ENCODE measurements around the gene FUCA1. TPM values are rescaled to one million over a fixed set of nuclear protein-coding genes. Genes with fewer than 3 reads are reported as not detected.
"Not testable (repeated sequence)": the region's sequence is repeated elsewhere in the genome, so short reads cannot be mapped to it uniquely, and the experiment has no call there.

FUCA1 gene
- total RNA-seq, 1 donor from 2014 or later, result 40.6 TPM

DNA sequence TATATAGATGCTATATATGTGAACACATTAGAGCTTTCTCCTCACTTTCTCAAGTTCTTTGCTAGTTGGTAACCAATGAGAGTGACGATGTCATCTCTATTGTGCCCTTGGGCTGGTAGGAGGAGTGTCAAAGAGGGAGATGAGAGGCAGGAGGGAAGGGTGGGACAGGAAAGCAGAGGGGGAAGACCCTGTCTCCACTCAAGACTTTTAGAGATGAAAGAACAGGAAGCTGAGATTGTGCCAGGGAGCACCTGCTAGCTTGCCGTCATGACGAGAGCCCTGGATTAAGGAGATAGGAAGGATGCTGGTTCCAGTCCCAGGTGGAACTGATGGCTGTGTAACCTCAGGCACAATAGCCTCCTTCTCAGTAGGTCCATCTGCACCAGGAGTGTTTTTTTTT, 28.4 kb upstream of the FUCA1 start:
- DNase-seq (ENCODE audit: low spot score), result no peak

DNA sequence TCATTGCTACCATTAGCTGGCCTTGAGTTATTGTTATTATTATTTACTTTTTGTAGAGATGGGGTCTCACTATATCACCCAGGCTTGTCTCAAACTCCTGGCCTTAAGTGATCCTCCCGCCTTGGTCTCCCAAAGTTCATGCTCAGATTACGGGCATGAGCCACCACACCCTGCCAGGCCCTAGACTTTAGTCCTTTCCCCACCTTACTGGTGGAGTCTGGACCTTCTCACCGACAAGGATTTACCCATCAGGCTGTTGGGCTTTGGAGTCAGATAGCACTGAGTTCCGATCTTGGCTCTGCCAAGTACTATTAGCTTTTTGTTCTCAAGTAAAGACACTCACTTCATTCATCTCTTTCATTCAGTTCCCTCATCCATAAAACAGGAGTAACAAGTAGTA, 27.9 kb upstream of the FUCA1 start:
- DNase-seq (ENCODE audit: low spot score), result no peak

DNA sequence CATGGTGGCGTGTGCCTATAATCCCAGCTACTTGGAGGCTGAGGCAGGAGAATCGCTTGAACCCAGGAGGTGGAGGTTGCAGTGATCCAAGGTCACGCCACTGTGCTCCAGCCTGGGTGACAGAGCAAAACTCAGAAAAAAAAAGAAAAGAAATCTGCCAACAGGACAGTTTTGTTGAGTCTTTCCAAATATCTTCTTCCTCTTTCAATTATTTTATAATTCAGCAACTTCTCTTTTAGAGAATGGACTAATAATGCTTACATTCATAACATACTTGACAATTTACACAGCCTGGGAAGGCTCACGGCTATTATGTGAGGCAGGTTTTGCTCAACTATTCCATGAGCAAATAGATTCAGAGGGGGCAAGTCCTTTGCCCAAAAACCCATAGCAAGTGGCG, 27.0 kb upstream of the FUCA1 start:
- DNase-seq (ENCODE audit: low spot score), result no peak

DNA sequence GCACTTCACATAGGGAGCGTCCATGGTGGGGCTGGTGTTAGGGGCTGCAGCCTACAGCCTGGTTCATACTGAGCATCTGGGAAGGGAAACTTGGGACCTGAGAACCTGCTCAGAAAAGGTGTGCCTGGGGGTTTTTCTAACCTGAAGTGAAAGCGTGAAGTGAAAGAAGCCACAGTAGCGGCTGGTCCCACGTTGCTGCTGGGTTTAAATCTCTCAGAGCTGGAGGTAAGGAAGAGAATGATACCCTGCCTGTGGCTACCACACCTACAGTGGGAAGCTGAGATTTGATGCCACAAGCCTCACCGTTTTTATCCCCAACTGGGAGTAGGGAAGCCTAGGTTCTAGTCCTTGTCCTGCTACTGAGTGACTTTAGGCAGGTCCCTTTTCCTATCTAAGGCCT, 21.0 kb upstream of the FUCA1 start:
- DNase-seq (ENCODE audit: low spot score), result no peak

DNA sequence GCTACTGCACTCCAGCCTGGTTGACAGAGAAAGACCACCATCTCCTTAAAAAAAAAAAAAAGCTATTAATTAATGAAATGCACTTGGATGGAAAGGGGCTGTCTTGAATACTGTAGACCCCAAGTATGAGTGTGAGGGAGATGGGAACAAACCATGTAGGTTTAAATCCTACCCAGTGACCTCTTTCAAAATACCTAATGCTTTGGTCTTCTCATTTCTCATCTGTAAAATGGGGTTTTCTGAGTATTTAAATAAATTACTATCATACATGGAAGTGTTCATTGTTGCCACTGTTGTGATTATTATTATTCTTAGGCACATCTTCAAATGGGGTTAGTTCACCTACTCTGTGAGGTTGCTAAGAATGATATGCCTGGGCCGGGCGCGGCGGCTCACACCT, 17.1 kb upstream of the FUCA1 start:
- no peak for DNase-seq (ENCODE audit: low spot score)

DNA sequence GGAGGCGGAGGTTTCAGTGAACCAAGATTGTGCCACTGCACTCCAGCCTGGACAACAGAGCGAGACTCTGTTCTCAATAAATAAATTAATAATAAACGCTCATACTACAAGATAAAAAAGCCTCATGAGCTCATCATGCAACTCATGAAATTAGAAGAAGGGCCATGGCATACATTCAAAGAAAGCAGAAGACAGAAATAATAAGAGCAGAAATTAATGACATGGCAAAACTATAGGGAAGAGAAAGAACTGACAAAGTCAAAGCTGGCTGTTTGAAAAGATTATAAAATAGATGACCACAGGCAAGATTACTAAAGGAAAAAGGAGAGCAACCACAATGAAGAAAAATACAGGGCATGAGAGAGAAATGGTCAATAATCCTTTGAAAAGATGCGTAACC, 14.7 kb upstream of the FUCA1 start:
- DNase-seq (ENCODE audit: low spot score), result no peak

DNA sequence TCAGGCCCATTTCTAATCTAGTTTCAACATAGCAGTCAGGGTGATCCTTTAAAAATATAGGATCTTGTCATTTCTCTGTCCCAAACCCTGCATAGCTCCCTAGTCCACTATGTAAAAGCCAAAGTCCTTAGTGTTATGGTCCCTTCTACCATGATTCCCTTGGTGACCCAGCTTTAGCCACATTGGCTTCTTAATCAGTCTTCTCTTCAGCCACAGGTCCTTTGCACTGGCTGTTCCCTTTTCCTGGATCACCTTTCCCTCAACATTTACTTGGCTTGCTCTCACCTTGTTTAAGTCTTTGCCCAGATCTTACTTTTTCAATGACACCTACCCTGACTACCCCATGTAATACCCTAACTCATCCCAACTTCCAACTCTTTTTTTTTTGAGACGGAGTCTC, 11.7 kb upstream of the FUCA1 start:
- no peak for DNase-seq (ENCODE audit: low spot score)

DNA sequence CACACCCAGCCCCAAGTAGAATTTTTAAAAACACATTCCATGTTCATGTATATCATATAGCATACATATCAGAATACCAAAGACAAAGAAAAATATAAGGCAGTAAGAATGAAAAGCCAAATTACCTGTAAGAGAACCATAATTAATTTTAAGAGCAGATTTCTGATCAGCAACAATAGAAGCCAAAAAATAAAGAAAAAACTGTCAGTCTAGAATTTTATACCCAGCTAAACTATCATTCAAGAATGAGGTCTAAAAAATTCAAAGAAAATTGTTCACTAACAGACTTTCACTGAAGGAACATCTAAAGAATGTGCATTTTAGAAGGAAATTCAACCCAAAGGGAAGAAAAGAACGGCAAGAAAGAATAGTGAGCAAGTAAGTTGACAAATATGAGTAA, 10.6 kb upstream of the FUCA1 start:
- no peak for DNase-seq (ENCODE audit: low spot score)

DNA sequence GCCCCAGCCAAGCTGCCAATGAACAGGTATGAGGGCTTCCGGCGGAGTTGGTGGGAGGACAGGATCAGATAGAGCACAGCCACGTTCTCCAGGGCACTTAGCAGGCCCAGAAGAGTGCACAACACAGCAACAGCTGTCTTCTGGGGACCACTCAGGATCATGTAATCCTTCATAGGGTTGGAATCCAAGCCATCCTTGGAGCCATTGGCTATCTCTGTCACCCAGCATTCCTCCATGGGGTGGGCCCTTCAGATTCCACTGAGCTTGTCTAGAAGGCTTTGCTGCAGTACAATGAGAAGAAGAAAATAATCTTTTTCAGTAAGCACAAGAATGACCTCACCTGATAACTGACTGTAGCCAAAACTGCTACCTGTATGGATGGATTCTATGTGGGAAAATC, 7.3 kb upstream of the FUCA1 start:
- DNase-seq (ENCODE audit: low spot score), result no peak

DNA sequence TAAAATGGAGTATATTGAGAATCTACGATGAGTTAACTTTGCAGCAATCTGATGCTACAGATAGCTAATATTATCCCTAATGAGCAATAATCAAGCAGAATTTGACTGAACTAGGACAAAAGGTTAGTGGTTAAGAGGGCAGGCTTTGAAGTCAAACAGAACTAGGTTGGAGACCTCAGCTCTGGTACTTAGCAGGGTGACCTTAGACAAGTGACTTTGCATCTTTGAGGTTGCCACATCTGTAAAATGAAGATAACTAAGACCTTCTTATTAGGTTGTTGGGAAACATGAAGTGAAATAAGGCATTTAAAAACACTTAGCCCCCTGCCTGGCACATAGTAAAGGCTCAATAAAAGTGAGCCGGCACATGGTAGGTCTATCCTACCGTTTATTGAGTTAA, 4.3 kb upstream of the FUCA1 start:
- no peak for DNase-seq (ENCODE audit: low spot score)

DNA sequence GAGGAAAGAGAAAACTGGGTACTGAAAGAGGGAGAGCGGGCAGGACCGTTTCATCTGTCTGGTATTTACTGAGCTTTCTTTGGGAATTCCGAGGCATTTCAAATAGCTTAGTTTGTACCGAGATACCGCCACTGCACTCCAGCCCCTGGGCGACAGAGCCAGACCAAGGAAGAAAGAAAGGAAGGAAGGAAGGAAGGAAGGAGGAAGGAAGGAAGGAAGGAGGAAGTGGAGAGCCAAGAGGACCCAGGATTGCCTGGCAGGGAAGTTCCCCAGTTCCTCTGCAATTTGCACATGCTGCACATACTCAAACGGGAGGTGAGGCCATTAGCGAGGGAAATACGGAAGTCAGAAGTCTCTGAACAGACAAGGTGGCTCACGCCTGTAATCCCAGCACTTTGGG, 961 bp upstream of the FUCA1 start:
- DNase-seq (ENCODE audit: low spot score), result no peak

DNA sequence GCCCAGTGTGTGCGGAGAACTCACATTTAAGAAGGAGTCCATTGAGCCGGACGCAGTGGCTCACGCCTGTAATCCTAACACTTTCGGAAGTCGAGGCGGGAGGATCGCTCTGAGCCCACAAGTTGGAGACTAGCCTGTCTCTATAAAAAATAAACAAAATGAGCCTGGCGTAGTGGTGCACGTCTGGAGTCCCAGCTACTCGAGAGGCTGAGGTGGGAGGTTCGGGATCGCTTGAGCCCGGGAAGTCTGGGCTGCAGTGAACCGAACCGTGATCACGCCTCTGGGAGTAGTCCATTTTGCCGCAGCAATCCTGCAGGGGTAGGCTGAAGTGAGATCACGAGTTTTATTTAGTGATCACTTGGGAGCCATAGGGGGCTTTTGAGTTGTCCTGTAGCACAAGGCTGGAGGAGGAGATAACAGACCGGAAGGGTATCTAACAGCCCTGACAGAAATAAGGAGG, 497 bp upstream of the FUCA1 start:
- no peak for DNase-seq (ENCODE audit: low spot score)

DNA sequence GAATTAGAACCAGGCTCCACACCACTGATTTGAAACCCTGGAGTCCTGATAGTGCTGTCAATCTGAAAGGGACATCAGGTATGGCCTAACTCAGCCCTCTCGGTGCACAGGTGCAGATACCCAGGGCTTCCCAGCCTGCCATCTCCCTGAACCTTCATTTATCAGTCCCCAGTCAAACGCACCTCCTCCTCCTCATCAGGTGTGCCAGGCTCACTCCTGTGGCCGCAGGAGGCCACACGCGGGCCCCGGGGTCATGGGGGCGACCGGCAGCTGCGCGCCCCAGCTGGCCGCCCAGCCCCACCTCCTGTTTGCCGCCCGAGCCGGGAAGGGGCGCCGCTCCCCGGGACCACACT, 572 bp downstream of the FUCA1 start:
- DNase-seq (ENCODE audit: low spot score), result no peak

DNA sequence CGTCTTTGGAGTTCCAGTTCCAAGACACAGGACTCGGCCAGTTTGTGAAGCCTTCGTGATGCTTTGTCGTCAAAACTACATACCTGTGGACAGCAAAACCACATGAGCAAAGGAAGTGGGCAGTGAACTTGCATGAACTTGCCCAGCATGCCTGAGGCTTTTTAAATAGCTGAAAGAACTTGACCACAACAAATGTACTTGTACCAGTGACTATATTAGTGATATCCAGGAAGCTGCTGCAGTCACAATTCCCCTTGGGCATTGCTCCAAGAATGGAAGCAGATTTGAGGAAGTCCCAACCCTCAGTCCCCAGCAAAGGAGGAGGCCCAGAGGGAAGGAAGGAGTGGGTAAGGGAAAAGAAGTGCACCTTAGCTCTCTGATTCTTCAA, 2.6 kb downstream of the FUCA1 start:
- no peak for DNase-seq (ENCODE audit: low spot score)

DNA sequence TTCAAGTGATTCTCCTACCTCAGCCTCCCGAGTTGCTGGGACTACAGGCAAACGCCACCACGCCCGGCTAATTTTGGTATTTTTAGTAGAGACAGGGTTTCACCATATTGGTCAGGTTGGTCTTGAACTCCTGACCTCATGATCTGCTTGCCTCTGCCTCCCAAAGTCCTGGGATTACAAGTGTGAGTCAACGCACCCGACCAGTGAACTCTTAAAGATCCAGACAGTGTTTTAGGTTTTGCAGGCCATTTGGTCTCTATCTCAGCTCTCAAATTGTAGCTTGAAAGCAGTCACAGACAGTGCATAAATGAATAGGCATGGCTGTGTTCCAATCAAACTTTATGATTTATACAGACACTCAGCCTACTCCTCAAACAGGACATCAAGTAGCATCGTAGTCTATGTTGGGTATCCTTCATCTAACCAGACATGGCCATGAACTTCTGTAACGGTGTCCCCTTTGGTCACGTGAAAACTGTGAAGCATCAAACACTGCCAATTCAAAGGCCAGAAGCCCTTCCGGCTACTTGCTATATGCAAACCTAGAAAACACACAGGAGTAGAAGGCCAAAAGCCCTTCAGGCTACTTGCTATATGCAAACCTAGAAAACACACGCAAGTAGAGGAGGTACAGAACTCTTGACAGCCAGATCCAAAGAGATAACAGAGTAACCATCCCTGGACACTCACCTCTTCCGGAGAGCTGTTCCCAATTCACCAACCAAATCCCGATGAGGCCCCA, 3.1 kb downstream of the FUCA1 start:
- no peak for DNase-seq (ENCODE audit: low spot score)

DNA sequence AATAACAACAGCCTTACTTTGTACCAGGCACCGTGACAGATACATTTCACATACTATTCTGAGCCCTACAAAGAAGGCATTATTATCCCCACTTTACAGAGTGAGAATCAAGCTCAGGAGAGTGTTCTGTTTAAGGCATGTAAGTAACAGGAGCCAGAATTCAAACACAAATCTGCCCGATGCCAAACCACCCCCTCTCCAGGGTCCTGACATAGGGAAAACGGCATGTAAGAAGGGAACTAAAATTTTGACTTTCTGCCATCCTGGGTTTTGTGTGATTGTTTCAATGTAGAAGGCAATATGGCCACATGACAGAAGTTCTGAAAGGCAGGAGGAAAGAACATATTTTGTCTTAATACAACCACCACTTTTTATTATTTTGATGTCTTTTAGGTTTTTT, 5.5 kb downstream of the FUCA1 start:
- DNase-seq (ENCODE audit: low spot score), result no peak

DNA sequence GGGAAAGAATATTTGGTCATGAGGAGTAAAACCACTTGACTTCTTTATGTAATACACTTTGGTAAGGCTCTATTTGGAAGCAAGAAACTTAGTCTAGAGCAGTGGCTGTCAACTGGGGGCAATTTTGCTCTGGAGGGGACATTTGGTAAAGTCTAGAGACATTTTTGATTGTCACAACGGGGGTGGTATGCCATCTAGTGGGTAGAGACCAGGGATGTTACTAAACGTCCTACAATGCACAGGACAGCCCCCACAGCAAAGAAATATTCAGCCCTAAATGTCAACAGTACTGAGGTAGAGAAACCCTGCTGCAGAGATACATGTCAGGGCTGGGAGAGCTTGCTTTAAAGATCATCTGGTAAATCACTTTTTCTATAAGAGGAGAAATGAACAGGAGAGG, 13.5 kb downstream of the FUCA1 start:
- DNase-seq (ENCODE audit: low spot score), result no peak

DNA sequence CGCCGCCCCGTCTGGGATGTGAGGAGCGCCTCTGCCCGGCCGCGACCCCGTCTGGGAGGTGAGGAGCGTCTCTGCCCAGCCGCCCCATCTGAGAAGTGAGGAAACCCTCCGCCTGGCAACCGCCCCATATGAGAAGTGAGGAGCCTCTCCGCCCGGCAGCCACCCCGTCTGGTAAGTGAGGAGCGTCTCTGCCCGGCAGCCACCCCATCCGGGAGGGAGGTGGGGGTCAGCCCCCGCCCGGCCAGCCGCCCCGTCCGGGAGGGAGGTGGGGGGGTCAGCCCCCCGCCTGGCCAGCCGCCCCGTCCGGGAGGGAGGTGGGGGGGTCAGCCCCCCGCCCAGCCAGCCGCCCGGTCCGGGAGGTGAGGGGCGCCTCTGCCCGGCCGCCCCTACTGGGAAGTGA, 15.0 kb downstream of the FUCA1 start:
- not testable (repeated sequence) for DNase-seq (ENCODE audit: low spot score)

DNA sequence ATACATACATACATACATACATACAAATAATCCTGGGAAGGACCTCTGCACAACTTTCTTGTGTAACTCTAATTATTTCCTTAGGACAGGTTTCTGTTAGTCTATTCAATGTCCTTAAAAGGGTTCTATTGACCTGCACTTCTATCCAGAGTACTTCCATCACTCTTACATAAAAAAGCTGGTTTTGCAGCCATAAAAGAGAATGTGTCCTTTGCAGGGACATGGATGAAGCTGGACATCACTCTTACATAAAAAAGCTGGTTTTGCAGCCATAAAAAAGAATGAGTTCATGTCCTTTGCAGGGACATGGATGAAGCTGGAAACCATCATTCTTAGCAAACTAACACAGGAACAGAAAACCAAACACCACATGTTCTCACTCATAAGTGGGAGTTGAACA, 16.7 kb downstream of the FUCA1 start:
- DNase-seq (ENCODE audit: low spot score), result not testable (repeated sequence)

DNA sequence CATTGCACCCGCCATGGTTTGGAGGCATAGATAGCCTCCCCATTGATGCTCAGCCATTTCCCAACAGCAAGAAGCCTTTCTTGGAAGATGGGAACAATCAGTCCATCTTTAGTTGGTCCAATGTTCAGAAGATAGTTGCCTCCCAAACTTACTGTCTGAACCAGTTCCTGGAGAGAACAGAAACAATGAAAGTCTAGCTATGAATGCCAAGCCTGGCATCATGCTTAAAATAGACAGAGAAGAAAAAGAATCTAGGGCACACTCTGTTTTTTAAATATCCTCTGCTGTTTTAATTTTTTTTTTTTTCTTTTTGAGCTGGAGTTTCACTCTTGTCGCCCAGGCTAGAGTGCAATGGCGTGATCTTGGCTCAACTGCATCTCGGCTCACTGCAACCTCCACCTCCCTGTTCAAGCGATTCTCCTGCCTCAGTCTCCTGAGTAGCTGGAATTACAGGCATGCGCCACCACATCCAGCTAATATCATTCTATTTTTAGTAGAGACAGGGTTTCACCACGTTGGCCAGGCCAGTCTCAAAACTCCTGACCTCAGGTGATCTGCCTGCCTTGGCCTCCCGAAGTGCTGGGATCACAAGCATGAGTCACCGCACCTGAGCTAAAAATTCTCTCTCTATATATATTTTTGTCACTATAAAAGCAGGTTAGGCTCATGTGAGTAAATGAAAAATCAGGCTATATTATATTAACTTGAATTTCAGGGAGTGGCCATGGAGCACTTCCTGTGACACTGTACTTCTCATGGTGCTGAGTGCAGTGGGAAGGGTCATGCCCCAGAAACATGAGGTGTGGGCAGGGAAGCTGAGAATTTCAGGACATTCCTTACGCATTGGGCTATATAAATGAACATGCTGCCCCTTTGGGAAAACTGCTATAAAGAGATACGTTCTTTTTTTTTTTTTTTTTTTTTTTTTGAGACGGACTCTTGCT, 19.1 kb downstream of the FUCA1 start:
- no peak for DNase-seq (ENCODE audit: low spot score)

DNA sequence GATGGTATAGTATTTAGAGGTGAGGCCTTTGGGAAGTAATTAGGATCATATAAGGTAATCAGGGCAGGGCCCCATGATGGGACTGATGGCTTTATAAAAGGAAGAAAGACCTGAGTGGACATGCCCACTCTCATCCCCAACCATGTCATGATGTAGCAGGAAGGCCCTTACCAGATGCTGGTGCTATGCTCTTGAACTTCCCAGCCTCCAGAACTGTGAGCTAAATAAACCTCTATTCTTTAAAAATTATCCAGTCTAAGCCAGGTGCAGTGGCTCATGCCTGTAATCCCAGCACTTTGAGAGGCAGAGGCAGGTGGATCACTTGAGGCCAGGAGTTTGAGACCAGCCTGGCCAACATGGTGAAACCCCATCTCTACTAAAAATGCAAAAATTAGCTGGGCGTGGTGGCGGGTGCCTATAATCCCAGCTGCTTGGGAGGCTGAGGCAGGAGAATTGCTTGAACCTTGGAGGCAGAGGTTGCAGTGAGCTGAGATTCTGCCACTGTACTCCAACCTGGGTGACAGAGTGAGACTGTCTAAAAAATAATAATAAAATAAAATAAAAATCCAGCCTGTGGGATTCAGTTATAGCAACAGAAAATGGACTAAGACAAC, 20.5 kb downstream of the FUCA1 start:
- DNase-seq (ENCODE audit: low spot score), result not testable (repeated sequence)

DNA sequence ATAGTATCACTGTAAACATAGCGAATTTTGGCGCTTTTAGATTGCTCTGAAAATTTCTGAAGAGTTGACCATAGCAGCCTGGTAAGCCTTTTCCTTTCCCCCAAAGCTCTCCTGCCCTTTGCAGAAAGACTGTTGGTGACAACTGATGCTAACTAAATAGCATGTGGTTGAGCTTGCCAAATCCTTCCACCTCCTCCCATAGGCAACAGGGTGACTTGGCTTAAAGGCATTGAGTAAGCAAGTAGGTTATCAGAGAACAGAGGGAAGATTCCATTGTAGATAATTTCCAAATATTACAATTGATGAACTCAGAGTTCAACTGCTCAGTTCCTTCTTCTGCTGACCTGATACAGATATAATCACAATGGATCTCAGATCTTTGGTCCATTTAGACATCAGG, 22.9 kb downstream of the FUCA1 start:
- no peak for DNase-seq (ENCODE audit: low spot score)

Measured in mesenteric fat pad (tissue), 1 donor.